HEK293 (cell line): Measurements from ENCODE around the gene NAPSA.

Experiments
- GLI4 ChIP-seq: fragments of 450-650 bp; formaldehyde crosslinking; IDR thresholded peaks from 2 replicates; pipeline ENCODE4 v1.5.1; 2016; ENCODE audit warnings: missing biosample characterization, missing genetic modification characterization
- KLF16 ChIP-seq: fragments of 450-650 bp; formaldehyde crosslinking; IDR thresholded peaks from 2 replicates; pipeline ENCODE4 v1.5.1; 2017; ENCODE audit warnings: missing biosample characterization, missing genetic modification characterization
- MYNN ChIP-seq: fragments of 450-650 bp; formaldehyde crosslinking; IDR thresholded peaks from 2 replicates; pipeline ENCODE4 v1.5.1; 2016; ENCODE audit warnings: missing biosample characterization, missing genetic modification characterization, borderline replicate concordance
- OVOL3 ChIP-seq: fragments of 450-650 bp; formaldehyde crosslinking; IDR thresholded peaks from 2 replicates; pipeline ENCODE4 v1.5.1; 2016; ENCODE audit warnings: missing biosample characterization, missing genetic modification characterization
- PATZ1 ChIP-seq: fragments of 450-650 bp; formaldehyde crosslinking; IDR thresholded peaks from 2 replicates; pipeline ENCODE4 v1.5.1; 2016; ENCODE audit warnings: missing biosample characterization, missing genetic modification characterization
- SCRT2 ChIP-seq: fragments of 450-650 bp; formaldehyde crosslinking; IDR thresholded peaks from 2 replicates; pipeline ENCODE4 v1.5.1; 2016; ENCODE audit warnings: missing biosample characterization, missing genetic modification characterization
- SP3 ChIP-seq: fragments of 450-650 bp; formaldehyde crosslinking; IDR thresholded peaks from 2 replicates; pipeline ENCODE4 v1.5.1; 2016; ENCODE audit warnings: missing biosample characterization, missing genetic modification characterization
- YY2 ChIP-seq: fragments of 450-650 bp; formaldehyde crosslinking; IDR thresholded peaks from 2 replicates; pipeline ENCODE4 v1.5.1; 2016; ENCODE audit warnings: missing biosample characterization, missing genetic modification characterization
- ZBTB1 ChIP-seq: fragments of 450-650 bp; formaldehyde crosslinking; IDR thresholded peaks from 2 replicates; pipeline ENCODE4 v1.5.1; 2016; ENCODE audit warnings: missing biosample characterization, missing genetic modification characterization
- ZBTB10 ChIP-seq: fragments of 450-650 bp; formaldehyde crosslinking; IDR thresholded peaks from 2 replicates; pipeline ENCODE4 v1.5.1; 2016; ENCODE audit warnings: missing biosample characterization, missing genetic modification characterization
- ZBTB7A ChIP-seq: fragments of 450-650 bp; formaldehyde crosslinking; IDR thresholded peaks from 2 replicates; pipeline ENCODE4 v1.5.1; 2016; ENCODE audit warnings: low read depth, missing biosample characterization, missing genetic modification characterization
- ZFHX2 ChIP-seq: fragments of 450-650 bp; formaldehyde crosslinking; conservative IDR thresholded peaks from 2 replicates; pipeline ENCODE4 v1.5.1; 2016; ENCODE audit warnings: missing biosample characterization, missing genetic modification characterization
- ZFP37 ChIP-seq: fragments of 450-650 bp; formaldehyde crosslinking; IDR thresholded peaks from 2 replicates; pipeline ENCODE4 v1.5.1; 2016; ENCODE audit warnings: missing biosample characterization, missing genetic modification characterization
- ZNF133 ChIP-seq: fragments of 450-650 bp; formaldehyde crosslinking; IDR thresholded peaks from 2 replicates; pipeline ENCODE4 v1.5.1; 2016; ENCODE audit warnings: missing biosample characterization, missing genetic modification characterization
- ZNF16 ChIP-seq: fragments of 450-650 bp; formaldehyde crosslinking; IDR thresholded peaks from 2 replicates; pipeline ENCODE4 v1.5.1; 2016; ENCODE audit warnings: low read depth, missing biosample characterization, missing genetic modification characterization
- ZNF174 ChIP-seq: fragments of 450-650 bp; formaldehyde crosslinking; IDR thresholded peaks from 2 replicates; pipeline ENCODE4 v1.5.0; 2017; ENCODE audit warnings: missing biosample characterization, mild to moderate bottlenecking, missing genetic modification characterization
- ZNF18 ChIP-seq: fragments of 450-650 bp; formaldehyde crosslinking; IDR thresholded peaks from 2 replicates; pipeline ENCODE4 v1.5.1; 2016; ENCODE audit warnings: missing biosample characterization, missing genetic modification characterization
- ZNF19 ChIP-seq: fragments of 450-650 bp; formaldehyde crosslinking; IDR thresholded peaks from 2 replicates; pipeline ENCODE4; 2016; ENCODE audit warnings: missing biosample characterization, missing genetic modification characterization, low read depth
- ZNF214 ChIP-seq: fragments of 450-650 bp; formaldehyde crosslinking; IDR thresholded peaks from 2 replicates; pipeline ENCODE4 v1.5.1; 2017; ENCODE audit warnings: missing biosample characterization, mild to moderate bottlenecking, missing genetic modification characterization, borderline replicate concordance
- ZNF24 ChIP-seq: fragments of 450-650 bp; formaldehyde crosslinking; IDR thresholded peaks from 2 replicates; pipeline ENCODE4 v1.5.1; 2016; ENCODE audit warnings: missing biosample characterization, missing genetic modification characterization
- ZNF292 ChIP-seq: fragments of 450-650 bp; formaldehyde crosslinking; IDR thresholded peaks from 2 replicates; pipeline ENCODE4 v1.5.1; 2016; ENCODE audit warnings: low read depth, missing biosample characterization, missing genetic modification characterization, borderline replicate concordance
- ZNF341 ChIP-seq: fragments of 450-650 bp; formaldehyde crosslinking; IDR thresholded peaks from 2 replicates; pipeline ENCODE4; 2016; ENCODE audit warnings: low read depth, missing biosample characterization, missing genetic modification characterization
- ZNF350 ChIP-seq: fragments of 450-650 bp; formaldehyde crosslinking; IDR thresholded peaks from 2 replicates; pipeline ENCODE4 v1.5.0; 2017; ENCODE audit warnings: missing biosample characterization, mild to moderate bottlenecking, missing genetic modification characterization
- ZNF426 ChIP-seq: fragments of 450-650 bp; formaldehyde crosslinking; IDR thresholded peaks from 2 replicates; pipeline ENCODE4 v1.5.1; 2017; ENCODE audit warnings: missing biosample characterization, missing genetic modification characterization, mild to moderate bottlenecking, inconsistent platforms, moderate library complexity
- ZNF544 ChIP-seq: fragments of 450-650 bp; formaldehyde crosslinking; IDR thresholded peaks from 2 replicates; pipeline ENCODE4 v1.5.0; 2017; ENCODE audit warnings: missing biosample characterization, missing genetic modification characterization
- ZNF558 ChIP-seq: fragments of 450-650 bp; formaldehyde crosslinking; IDR thresholded peaks from 2 replicates; pipeline ENCODE4 v1.5.1; 2016; ENCODE audit warnings: missing biosample characterization, missing genetic modification characterization
- ZNF571 ChIP-seq: fragments of 450-650 bp; formaldehyde crosslinking; IDR thresholded peaks from 2 replicates; pipeline ENCODE4 v1.5.0; 2017; ENCODE audit warnings: missing biosample characterization, missing genetic modification characterization
- ZNF600 ChIP-seq: fragments of 450-650 bp; formaldehyde crosslinking; IDR thresholded peaks from 2 replicates; pipeline ENCODE4 v1.5.1; 2016; ENCODE audit warnings: missing biosample characterization, missing genetic modification characterization
- ZNF677 ChIP-seq: fragments of 450-650 bp; IDR thresholded peaks from 2 replicates; pipeline ENCODE4 v1.5.0; 2018; ENCODE audit warnings: missing biosample characterization, mild to moderate bottlenecking, missing genetic modification characterization, moderate library complexity
- ZNF701 ChIP-seq: fragments of 450-650 bp; formaldehyde crosslinking; IDR thresholded peaks from 2 replicates; pipeline ENCODE4 v1.5.1; 2016; ENCODE audit warnings: missing biosample characterization, missing genetic modification characterization
- ZNF704 ChIP-seq: fragments of 450-650 bp; formaldehyde crosslinking; IDR thresholded peaks from 2 replicates; pipeline ENCODE4 v1.5.1; 2016; ENCODE audit warnings: missing biosample characterization, missing genetic modification characterization
- ZNF777 ChIP-seq: fragments of 450-650 bp; formaldehyde crosslinking; IDR thresholded peaks from 2 replicates; pipeline ENCODE4 v1.5.1; 2017; ENCODE audit warnings: missing biosample characterization, missing genetic modification characterization, borderline replicate concordance
- ZNF837 ChIP-seq: fragments of 450-650 bp; formaldehyde crosslinking; IDR thresholded peaks from 2 replicates; pipeline ENCODE4 v1.5.1; 2016; ENCODE audit warnings: missing biosample characterization, missing genetic modification characterization
- ZNF843 ChIP-seq: fragments of 450-650 bp; formaldehyde crosslinking; IDR thresholded peaks from 2 replicates; pipeline ENCODE4 v1.5.1; 2016; ENCODE audit warnings: missing biosample characterization, missing genetic modification characterization

Gene NAPSA

GRCh38 chr19:50315773-50316448 lies 49.5 kb downstream of the NAPSA start (continued):
- TF ChIP-seq ZBTB10 (tag by site-specific recombination) (peak; percentile 94), ZNF24 (tag by site-specific recombination) (peak; percentile 63; the same call in 1 of the 2 replicates), ZNF16 (tag by site-specific recombination) (no peak), ZNF426 (tag by site-specific recombination) (no peak), YY2 (tag by site-specific recombination) (peak; percentile 69), ZNF777 (no peak), ZNF704 (tag by site-specific recombination) (no peak), ZNF18 (tag by site-specific recombination) (no peak), MYNN (no peak), ZBTB1 (tag by site-specific recombination) (no peak), KLF16 (tag by site-specific recombination) (peak; percentile 59), ZNF677 (no peak), GLI4 (tag by site-specific recombination) (peak; percentile 73; the same call in 1 of the 2 replicates), ZNF350 (tag by site-specific recombination) (no peak), ZNF544 (tag by site-specific recombination) (no peak), ZFP37 (tag by site-specific recombination) (no peak), ZNF571 (tag by site-specific recombination) (no peak), ZBTB7A (tag by site-specific recombination) (no peak), ZNF558 (tag by site-specific recombination) (no peak), ZNF133 (tag by site-specific recombination) (no peak), OVOL3 (tag by site-specific recombination) (no peak), SP3 (tag by site-specific recombination) (peak; percentile 82), ZNF214 (tag by site-specific recombination) (no peak), ZNF701 (tag by site-specific recombination) (no peak), ZNF837 (tag by site-specific recombination) (no peak), SCRT2 (tag by site-specific recombination) (peak; percentile 92), ZNF174 (tag by site-specific recombination) (no peak), ZNF341 (peak; percentile 58), ZNF19 (no peak), ZNF600 (no peak), ZNF292 (no peak), ZFHX2 (tag by site-specific recombination) (peak; percentile 83), PATZ1 (peak; percentile 96), ZNF843 (peak; percentile 41; the same call in 1 of the 2 replicates)
